ENCODE data around the gene SCGB1D1.

Gene SCGB1D1, protein sequence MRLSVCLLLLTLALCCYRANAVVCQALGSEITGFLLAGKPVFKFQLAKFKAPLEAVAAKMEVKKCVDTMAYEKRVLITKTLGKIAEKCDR

DNA sequence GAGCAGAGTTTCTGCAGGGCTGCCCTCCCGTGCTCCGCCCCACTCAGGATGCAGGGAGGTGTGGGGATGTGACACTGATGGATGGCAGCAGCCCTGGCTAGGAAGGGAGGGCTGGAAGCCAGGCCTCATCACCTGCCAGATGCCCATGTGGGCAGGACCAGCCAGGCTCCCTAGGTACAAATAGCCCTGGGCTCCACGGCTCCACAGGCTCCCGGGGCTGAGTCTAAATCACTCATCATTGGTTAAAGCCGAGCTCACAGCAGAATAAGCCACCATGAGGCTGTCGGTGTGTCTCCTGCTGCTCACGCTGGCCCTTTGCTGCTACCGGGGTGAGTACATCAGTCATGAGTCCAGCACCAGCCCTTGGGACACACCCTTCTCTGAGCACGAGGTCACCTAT, at the start of gene SCGB1D1:
SCGB1D1 (plus strand) TSS at position 206 of the 400 bp plus-strand sequence; CDS start at position 275, 69 bp downstream.
- no peak for DNase-seq (ENCODE audit: low read depth)

DNA sequence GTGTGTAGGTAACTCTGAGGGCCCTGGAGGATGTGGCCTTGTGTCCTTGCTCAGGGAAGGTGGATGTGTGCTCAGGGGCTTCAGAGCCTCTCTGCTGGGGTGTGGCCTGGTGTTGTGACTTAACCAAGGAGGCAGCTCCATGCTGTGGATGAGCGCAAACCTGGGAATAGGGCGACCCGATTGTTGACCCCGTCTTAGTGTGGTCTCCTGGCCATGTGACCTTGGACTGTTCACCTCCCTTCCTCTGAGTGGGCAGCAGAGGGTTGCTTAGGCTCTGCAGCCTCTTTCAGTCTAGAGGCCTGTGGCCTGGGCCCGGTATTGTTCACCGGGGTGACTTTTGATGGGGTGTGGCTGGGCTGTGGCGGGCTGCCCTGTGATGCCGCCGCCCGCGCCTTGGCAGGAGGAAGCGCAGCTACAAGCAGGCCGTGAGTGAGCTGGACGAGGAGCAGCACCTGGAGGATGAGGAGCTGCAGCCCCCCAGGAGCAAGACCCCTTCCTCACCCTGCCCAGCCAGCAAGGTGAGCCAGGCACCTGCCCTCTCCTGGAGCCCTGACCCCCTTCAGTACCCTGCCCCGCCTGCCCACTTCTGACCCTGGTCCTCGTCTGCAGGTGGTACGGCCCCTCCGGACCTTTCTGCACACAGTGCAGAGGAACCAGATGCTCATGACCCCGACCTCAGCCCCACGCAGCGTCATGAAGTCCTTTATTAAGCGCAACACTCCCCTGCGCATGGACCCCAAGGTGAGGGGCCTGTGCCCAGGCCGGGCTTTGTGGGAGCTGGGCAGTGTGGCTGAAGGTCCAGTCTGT, 49.5 kb upstream of the SCGB1D1 start:
- DNase-seq (ENCODE audit: low read depth): no peak

DNA sequence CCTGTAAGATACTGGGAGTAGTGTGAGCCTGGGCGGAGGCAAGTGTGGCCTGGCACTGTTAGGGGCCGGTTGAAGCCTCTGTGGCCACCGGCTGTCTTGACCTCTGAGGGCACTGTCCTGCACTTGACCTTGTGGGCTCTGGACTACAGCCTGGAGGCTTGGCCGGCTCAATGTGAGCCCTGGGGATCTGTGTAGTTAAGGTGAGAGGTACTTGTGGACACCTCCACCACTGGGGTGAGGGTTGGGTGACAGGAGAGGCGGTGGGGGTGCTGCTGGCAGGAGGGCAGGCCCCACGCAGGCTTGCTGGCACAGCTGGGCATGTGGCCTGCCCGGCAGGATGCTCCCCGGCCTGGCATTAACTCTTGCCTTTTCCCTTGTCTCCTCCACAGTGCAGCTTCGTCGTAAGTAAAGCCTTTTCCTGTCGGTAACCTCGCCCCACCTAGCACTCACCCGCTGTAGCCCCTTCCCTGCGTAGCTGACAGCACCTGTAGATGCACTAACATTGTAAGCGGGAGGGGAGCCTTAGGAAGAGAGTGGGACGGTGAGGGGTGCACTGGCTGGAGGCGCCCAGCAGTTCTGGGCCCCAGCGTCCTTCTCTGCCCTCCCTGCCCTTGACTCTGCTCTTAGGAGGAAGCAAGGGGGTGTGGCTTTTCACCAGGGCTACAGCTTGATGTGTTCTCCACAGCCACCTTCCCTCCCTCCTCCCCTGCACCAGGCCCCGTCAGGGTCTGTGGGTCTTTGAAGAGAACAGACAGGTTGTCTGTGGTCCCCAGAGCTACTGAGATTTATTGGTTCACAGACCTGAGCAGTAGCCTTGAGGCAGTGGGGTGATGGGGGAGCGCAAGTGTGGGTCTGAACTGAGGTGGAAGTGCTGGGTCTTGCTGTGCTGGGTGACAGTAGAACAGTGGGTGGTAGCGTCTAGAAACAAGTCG, 48.6 kb upstream of the SCGB1D1 start:
- DNase-seq (ENCODE audit: low read depth): no peak

DNA sequence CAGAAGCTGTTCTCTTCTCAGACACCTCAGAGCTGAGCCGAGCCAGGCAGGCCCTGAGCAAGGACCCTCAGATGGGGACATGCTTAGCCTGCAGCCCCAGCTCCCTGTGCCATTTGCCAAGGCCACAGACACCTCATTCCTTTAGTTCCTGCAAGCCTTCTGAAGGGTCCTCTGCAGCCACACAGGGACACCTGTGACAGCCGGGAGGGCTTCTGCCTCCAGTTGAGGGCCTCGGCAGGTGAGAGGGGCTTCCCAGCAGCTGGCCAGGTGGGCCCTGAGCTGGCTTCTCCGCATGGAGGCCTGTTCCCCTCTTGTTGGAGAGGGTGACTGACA, 48.0 kb upstream of the SCGB1D1 start:
- no peak for DNase-seq (ENCODE audit: low read depth)

DNA sequence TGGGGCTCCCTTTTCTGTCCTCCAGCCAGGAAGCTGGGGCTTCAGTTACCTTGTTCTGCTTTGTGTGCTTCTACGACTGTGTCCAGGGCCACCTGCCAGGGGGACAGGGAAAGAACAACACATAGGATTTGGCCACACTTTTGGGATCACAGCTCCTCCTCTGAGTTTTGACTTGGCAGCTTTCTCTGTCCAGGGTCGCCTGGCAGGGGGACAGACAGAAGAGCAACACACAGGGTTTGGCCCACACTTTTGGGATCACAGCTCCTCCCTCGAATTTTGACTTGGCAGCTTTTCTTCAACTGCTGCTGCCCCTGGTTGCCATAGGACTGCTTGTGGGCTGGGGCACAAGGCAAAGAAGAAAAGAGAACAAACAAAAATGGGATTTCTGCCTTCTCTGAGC, 47.1 kb upstream of the SCGB1D1 start:
- DNase-seq (ENCODE audit: low read depth): no peak

DNA sequence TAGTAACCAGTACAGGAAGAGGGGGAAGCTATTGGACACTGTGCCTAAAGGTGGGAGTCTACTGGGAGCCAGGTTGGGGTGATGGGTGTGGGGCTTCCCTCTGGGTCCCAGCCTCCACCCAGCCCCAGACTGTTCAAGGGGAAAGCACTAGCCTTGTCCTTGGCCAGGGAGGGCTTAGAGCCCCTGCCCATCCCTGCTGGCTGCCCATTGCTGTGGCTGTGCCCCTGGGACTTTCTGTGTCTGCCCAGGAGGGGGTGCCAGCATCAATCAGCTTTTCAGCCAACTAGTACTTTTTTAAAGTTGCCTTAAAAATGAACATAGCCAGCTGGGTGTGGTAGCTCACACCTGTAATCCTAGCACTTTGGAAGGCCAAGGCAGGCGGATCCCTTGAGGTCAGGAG, 46.3 kb upstream of the SCGB1D1 start:
- no peak for DNase-seq (ENCODE audit: low read depth)

DNA sequence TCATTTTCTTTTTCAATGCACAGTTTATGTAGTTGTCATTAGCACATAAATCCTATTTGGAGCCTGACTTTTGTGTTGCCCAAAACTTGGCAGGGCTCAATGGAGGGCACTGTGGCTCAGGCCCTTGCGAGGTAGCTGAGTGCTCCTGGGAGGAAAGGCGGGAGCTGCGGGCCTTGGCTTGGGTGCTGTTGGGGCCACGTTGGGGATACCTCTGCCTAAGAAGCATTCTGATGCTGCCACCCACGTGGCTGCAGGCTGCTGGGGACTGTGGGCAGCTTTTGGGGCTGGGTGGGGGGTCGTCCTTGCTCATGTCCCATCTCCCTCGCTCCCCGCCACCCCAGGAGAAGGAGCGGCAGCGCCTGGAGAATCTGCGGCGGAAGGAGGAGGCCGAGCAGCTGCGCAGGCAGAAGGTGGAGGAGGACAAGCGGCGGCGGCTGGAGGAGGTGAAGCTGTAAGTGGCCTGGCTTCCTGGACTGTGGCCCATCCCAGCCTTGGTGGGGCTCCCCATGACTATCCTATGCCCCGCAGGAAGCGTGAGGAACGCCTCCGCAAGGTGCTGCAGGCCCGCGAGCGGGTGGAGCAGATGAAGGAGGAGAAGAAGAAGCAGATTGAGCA, 45.3 kb upstream of the SCGB1D1 start:
- no peak for DNase-seq (ENCODE audit: low read depth)

DNA sequence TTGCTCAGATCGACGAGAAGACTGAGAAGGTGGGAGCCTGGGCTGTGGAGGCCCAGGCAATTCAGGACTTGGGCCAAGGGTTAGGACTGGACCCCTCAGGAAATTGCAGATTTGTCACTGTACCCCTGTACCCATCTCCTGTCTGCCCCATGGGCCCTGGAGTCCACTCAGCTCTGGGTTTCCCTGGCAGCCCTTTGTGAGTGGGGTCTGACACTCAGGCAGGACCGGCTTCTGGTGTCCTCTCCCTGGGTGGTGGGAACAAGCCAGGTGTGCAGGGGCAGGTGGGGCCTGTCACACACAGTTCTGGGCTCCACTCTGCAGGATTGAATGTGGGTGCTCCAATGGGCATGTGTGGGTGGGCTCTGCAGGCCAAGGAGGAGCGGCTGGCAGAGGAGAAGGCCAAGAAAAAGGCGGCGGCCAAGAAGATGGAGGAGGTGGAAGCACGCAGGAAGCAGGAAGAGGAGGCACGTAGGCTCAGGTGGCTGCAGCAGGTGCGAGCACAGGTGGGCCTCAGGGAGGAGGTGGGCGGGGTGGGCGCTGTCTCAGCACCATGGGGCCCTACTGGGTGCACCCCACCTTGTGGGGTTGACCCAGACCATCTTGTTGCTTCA, 44.6 kb upstream of the SCGB1D1 start:
- no peak for DNase-seq (ENCODE audit: low read depth)

DNA sequence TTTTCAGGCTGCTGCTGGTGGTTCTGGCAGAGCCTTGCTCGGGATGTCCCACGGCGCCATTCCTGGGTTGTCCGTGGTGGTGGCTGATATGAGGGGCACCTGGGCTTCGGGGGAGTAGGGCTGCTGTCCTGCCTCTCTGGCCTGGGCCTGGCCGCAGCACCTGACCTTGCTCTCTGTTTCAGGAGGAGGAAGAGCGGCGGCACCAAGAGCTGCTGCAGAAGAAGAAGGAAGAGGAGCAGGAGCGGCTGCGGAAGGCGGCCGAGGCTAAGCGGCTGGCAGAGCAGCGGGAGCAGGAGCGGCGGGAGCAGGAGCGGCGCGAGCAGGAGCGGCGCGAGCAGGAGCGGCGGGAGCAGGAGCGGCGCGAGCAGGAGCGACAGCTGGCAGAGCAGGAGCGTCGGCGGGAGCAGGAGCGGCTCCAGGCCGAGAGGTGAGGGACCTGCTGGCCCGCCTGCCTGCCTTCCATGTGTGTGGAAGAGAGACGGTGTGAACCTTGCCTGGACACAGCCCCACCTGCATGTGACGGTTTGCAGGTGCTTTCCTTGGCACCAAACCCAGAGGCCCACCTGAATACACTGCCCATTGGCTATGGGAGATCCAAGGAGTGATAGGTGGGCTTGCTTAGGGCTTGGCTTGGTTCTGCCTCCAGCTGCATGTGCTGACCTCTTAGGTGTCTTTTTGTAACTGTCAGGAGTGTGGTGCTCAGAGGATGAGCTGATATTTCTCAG, 43.4 kb upstream of the SCGB1D1 start:
- DNase-seq (ENCODE audit: low read depth): no peak

DNA sequence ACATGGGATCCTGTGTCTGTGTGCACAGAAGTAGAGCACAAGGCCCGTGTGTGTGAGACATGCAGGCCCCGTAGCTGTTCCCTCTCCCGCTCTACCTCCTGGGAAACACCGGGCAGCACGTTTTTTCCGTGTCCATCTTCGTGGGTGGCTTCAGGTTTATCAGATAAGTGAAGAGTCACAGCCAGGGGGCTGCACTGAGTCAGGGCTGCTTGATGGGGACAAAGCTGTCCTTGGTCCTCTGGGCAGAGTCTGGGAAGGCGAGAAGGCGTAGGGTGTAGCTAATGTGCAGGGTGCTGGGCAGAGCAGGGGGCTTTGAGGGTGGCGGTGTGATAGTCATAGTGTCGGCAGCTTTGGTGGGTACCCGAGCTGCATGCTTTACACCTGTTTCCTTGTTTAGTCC, 42.5 kb upstream of the SCGB1D1 start:
- no peak for DNase-seq (ENCODE audit: low read depth)

DNA sequence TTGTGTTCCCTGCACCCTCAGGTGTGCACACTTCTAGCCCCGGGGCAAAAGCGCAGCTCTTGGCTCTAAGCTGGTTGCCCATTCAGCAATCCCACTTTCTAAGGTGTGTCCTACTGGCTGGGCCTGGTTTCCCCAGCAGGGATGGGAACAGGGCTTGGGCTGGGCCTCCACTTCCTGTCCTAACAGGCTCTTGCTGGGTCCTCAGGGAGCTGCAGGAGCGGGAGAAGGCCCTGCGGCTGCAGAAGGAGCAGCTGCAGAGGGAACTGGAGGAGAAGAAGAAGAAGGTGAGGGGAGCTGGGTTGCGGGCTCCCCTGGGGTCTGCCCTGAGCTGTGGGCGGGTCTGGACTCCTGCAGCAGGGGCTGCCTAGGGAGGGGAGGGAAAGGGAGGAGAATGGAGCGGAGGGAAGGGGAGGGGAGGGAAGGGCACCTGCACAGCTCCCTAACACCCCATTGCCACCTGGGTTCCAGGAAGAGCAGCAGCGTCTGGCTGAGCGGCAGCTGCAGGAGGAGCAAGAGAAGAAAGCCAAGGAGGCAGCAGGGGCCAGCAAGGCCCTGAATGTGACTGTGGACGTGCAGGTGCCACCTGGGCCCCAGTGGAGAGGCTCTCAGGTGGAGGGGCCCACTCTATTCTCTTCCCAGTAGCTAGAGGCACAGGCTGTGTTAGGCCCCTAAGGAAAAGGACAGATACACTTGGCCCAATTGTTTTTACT, 41.6 kb upstream of the SCGB1D1 start:
- no peak for DNase-seq (ENCODE audit: low read depth)

DNA sequence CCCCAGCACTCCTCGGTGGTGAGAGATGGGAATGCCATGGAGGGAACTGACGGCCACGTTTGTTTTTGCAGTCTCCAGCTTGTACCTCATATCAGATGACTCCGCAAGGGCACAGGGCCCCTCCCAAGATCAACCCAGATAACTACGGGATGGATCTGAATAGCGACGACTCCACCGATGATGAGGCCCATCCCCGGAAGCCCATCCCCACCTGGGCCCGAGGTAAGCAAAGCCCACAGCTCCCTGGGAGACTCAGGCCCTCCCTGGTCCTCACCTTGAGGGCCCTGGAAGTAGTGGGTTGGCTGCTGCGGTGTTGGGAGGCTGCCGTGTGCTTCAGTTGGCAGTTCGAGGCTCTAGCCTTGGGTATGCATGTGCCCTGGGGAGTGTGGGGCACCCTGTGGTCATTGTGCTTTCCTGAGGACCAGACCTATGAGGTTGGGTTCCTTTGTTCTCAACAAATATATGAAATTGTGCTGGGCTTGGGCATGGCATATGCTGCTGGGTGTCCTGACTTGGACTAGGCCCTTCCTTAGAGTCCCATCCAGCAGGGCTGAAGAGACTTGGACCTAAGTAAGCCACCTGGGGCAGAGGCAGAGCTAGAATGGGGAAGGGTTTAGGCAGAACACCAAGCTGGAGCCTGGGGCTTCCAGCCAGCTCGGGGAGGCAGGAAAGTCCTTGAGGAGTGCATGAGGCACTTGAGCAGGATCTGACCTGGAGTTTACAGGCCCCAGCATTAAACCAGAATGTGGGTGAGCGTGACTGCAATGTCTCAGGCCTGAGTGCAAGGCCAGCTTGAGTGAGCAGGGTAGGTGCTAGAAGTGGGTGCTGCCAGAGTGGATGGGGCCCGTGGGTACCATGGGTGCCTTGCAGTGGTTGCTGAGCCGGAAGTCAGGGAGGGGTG, 39.8 kb upstream of the SCGB1D1 start:
- no peak for DNase-seq (ENCODE audit: low read depth)

DNA sequence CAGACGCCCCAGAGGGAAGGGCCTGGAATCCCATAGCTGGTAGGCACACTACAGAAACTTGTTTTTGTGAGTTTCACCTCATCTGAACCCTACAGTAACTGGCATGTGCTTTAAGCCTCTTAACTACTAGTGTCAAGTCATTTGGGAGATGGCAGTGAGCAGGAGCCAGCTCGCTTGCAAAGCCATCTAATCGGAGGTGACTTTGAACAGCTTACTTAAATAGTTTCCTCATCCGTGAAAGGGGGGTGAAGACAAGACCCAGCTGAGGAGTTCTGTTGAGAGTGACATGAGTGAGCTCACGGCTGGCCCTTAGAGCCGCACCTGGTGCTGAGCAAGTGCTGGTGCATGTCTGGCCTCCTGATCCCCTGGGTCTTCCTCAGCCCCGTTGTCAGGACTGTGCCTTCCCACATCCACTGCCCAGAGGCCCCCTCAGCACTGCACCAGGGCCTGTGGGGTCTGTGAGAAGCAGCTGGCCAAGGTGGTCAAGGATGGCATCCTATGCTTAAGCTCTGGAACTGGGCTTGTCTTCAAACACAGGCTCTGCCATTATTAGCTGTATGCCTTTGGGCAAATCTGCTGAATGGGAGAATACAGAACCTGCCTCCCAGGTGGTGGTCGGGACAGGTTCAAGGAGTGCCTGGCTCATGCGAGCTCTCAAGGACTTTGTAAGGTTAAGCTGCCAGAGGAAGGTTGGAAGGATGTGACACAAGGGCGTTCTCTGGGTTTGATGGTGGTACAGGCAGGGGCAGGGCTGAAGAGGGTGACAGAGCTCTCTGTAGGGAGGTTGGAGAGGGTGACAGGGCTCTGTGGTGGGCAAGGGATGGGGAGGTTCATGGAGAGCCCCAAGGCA, 38.9 kb upstream of the SCGB1D1 start:
- DNase-seq (ENCODE audit: low read depth): no peak

DNA sequence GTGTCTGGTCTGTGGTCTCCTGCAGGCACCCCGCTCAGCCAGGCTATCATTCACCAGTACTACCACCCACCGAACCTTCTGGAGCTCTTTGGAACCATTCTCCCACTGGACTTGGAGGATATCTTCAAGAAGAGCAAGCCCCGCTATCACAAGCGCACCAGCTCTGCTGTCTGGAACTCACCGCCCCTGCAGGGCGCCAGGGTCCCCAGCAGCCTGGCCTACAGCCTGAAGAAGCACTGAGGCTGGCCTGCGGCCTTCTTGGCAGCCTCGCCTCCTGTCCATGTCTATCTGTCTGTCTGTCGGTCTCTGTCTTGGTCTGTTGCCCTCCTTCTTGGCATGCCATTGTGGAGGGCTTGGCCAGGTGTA, 38.3 kb upstream of the SCGB1D1 start:
- DNase-seq (ENCODE audit: low read depth): no peak

DNA sequence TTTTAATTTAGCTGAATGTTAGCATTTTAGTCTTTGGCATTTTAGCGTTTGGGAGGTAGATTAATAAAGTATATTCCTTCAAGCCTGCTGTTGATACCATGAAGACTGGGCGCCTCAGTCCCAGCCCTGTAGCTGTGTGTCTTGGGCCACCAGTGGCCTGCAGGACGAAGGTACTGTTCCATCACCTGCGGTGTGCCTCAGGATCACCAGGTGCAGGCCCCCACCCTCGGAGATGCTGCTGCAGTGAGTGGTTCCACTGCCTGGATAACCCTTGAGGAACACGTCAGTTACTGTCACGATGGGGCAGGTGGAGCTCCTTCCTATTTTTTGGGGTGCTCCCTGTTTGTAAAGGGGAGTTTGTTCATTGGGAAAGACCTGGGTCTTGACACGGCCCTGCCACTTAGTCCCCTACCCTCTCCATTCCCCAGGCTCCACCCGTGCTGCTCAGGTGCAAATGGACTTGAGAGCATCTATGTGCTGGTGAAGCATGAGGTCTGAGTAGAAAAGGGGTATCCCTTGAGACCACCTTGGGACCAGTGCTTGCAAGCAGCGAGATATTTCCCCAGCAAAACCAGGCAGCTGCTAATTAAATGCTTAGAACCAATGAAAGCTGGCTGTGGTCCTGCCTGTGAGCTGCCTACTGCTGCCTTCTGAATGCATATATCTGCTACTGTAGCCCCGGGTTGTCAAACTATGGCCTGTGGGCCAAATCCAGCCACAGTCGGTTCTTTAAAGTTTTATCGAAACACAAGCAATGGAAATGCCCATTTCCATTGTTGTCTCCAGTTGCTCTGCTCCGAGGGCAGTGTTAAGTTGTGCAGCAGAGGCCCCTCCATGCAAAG, 37.5 kb upstream of the SCGB1D1 start:
- no peak for DNase-seq (ENCODE audit: low read depth)

DNA sequence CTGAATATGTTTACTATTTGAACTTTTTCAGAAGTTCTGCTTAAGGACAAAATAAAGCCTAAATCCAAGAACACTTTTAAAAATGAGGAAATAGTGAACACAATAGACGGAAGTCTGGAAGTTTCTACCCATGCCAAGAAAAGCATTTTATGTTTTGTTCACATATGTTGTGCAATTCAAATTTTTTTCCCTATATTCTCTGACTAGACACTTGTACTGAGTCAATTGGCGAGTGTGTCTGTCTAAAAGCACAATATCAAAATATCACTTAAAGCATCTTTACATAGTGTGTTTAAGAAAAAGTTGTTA, 37.0 kb upstream of the SCGB1D1 start:
- no peak for DNase-seq (ENCODE audit: low read depth)

DNA sequence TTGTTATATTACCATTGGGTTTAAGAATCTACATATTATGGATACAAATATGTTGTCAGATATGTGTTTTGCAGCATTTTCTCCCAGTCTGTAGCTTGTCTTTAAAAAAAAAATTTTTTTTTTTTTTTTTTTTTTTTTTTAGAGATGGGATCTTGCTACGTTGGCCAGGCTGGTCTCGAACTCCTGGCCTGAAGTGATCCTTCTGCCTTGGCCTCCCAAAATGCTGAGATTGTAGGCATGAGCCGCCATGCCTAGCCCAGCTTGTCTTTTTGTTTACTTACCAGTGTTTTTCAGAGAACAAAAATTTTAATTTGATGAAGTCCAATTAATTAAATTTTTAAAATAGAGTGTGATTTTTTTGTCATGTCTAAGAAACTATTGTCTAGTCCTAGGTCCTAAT, 36.4 kb upstream of the SCGB1D1 start:
- no peak for DNase-seq (ENCODE audit: low read depth)

DNA sequence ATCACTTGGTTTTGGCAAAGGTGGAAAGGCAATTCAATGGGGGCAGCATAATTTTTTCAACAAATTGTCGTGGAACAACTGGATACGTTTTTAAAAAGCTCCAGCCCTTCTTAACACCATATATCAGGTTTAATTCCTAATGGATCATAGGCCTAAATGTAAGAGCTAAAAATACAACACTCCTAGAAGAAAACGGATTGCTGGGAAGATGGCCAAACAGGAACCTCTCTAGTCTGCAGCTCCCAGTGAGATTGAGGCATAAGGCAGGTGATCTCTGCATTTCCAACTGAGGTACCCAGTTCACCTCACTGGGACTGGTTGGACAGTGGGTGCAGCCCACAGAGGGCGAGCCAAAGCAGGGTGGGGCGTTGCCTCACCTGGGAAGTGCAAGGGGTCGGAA, 32.4 kb upstream of the SCGB1D1 start:
- DNase-seq (ENCODE audit: low read depth): no peak
